ENCODE measurements around the gene ANKS4B. TPM values are rescaled to one million over a fixed set of nuclear protein-coding genes. Genes with fewer than 3 reads are reported as not detected.
A peak's percentile ranks its signal among the peaks of the same experiment; 100 is the strongest.
"Not testable (repeated sequence)": the region's sequence is repeated elsewhere in the genome, so short reads cannot be mapped to it uniquely, and the experiment has no call there.

The ANKS4B gene
- total RNA-seq, 2 donors from 2014 or later, result not detected

GRCh38 chr16:21277927-21278706, 44.6 kb downstream of the ANKS4B start, which contains the start of gene CRYM:
TSS of gene CRYM (minus strand) at chr16:21278290. CDS start at chr16:21278251, 39 bp downstream.
- DNase-seq, result peak; percentile 76
- peak; percentile 96 for ATAC-seq
- intact Hi-C loops (cut with DNase I), result no loop called here

- intact Hi-C loops (cut with DNase I), result no loop called here
- DNase-seq (no peak), ATAC-seq (no peak)
Observed at GRCh38 chr16:21279501-21279900, 46.0 kb downstream of the ANKS4B start.

GRCh38 chr16:21281698-21282389, 48.3 kb downstream of the ANKS4B start:
- intact Hi-C loops (cut with DNase I), result loop anchor here in 1 of 2 donors (2.0 kb wide), 1 partner anchor 21 kb away; no protein-coding TSS in a partner anchor
- DNase-seq (no peak), ATAC-seq (no peak)

GRCh38 chr16:21283521-21284289, 50.2 kb downstream of the ANKS4B start:
- DNase-seq (peak; percentile 71), ATAC-seq (peak; percentile 95 to 96)
- intact Hi-C loops (cut with DNase I), result no loop called here

GRCh38 chr16:21284414-21284813, 50.9 kb downstream of the ANKS4B start:
- ATAC-seq (no peak), DNase-seq (no peak)
- intact Hi-C loops (cut with DNase I), result no loop called here

GRCh38 chr16:21285314-21285713, 51.8 kb downstream of the ANKS4B start:
- intact Hi-C loops (cut with DNase I), result no loop called here
- no peak for DNase-seq
- no peak for ATAC-seq

- DNase-seq; ATAC-seq; intact Hi-C loops (cut with DNase I): not testable (repeated sequence)
Observed at GRCh38 chr16:21289789-21290188, 56.3 kb downstream of the ANKS4B start.

GRCh38 chr16:21300309-21301167, 67.0 kb downstream of the ANKS4B start:
- ATAC-seq (peak; percentile 94), DNase-seq (peak; percentile 95)
- intact Hi-C loops (cut with DNase I), result loop anchor here (2.0 to 10.0 kb wide), 4 partner anchors 108 to 254 kb away; no protein-coding TSS in a partner anchor

- intact Hi-C loops (cut with DNase I), result loop anchor here (2.0 to 10.0 kb wide), 4 partner anchors 109 to 253 kb away; no protein-coding TSS in a partner anchor
- DNase-seq (peak; percentile 73), ATAC-seq (peak; percentile 72 to 92)
Observed at GRCh38 chr16:21301168-21301894, 67.8 kb downstream of the ANKS4B start.

- ATAC-seq (no peak), DNase-seq (no peak)
- intact Hi-C loops (cut with DNase I), result loop anchor here (2.0 to 10.0 kb wide), 4 partner anchors 110 to 253 kb away; no protein-coding TSS in a partner anchor
Observed at GRCh38 chr16:21301895-21302291, 68.4 kb downstream of the ANKS4B start.

- DNase-seq (no peak), ATAC-seq (no peak)
- intact Hi-C loops (cut with DNase I), result loop anchor here (5.0 to 10.0 kb wide), 2 partner anchors 110 to 252 kb away; no protein-coding TSS in a partner anchor
Observed at GRCh38 chr16:21302454-21302853, 69.0 kb downstream of the ANKS4B start.

- DNase-seq (no peak), ATAC-seq (no peak)
- intact Hi-C loops (cut with DNase I), result loop anchor here (5.0 to 10.0 kb wide), 2 partner anchors 111 to 252 kb away; no protein-coding TSS in a partner anchor
Observed at GRCh38 chr16:21302898-21303528, 69.5 kb downstream of the ANKS4B start.

Other genes starting within 250 kb of the ANKS4B start
- gene DNAH3, start 82.9 kb upstream of the ANKS4B start, total RNA-seq, result under 1 TPM in 1 of 2 donors, not detected in 1; 0.21 TPM
- 10 to 100 TPM; 36.4 to 58.5 TPM for gene LDAF1, start 75.0 kb upstream of the ANKS4B start, total RNA-seq
- gene ZP2, start 22.1 kb upstream of the ANKS4B start, total RNA-seq, result not detected
- gene CRYM, start 44.6 kb downstream of the ANKS4B start, total RNA-seq, result 100 to 1,000 TPM in 1 of 2 donors, 10 to 100 TPM in 1; 44.2 to 124 TPM

Measured in left cardiac atrium (tissue), 4 donors.